Erythroblast (primary cell): ENCODE data around the gene RGS4.
"Not testable (repeated sequence)": the region's sequence is repeated elsewhere in the genome, so short reads cannot be mapped to it uniquely, and the experiment has no call there.

Source experiments
- DNase-seq, 2 experiments: peaks; one replicate each; lab custom pipeline; 2025; lab: John Stamatoyannopoulos, UW
- GATA1 ChIP-seq: IDR thresholded peaks from 2 replicates; pipeline ENCODE4 v1.6.1; 2011; ENCODE audit warnings: low read depth, mild to moderate bottlenecking, control low read depth, low read length, moderate library complexity
- POLR2A ChIP-seq: IDR thresholded peaks from 2 replicates; pipeline ENCODE4 v1.6.1; 2011; ENCODE audit warnings: mild to moderate bottlenecking, low read length

RGS4 gene

GRCh38 chr1:163074716-163075284 is 5.6 kb downstream of the RGS4 start:
- TF ChIP-seq POLR2A (no peak), GATA1 (no peak)
- DNase-seq = no peak

GRCh38 chr1:163076044-163076443 is 6.9 kb downstream of the RGS4 start:
- no peak for DNase-seq
- TF ChIP-seq POLR2A = no peak
- no peak for TF ChIP-seq GATA1

DNA sequence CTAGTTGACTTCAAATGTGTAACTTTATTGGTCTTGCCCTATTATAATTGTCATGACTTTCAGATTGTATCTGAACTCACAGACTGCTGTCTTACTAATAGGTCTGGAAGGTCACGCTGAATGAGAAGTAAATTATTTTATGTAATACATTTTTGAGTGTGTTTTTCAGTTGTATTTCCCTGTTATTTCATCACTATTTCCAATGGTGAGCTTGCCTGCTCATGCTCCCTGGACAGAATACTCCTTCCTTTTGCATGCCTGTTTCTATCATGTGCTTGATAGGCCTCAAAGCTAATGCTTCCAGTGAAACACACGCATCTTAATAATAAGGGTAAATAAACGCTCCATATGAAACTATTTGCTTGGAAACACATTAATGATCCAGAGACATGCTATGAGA is 7.3 kb downstream of the RGS4 start:
- no peak for TF ChIP-seq GATA1
- TF ChIP-seq POLR2A = no peak
- DNase-seq = no peak

DNA sequence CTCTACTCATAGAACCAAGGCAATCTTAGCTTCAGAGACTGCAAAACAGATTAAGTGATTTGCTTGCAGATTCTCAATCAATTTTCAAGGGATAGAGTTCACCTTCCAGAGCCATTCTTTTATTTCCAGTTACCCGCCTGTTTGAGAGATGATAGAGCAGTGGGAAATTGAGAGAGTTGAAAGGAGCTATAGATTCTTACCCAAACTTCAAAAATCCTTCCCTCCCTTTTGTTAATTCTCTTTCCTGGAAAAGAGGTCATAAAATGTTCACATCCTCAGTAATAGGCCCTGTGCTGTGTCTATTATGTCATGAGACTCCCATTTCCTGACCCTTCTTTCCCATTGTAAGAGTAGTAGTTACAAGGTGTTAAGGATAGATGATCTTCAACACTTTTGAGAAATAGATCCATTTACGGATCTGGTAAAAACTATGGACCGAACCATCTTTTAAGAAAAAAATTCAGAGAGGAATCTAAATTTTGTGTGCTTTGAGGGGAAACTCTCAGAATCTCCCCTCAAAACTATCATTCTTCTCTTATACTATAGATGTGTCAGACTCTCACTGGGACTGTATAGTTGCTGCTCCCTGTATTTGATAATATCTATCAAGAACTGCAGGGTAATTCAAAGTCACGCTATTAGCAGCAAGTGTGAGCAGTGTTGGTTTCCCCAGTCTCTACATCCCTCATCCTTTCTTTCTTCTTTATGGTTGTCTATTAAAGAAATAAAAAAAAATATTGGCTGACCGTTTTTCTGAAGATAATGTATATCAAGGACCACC is 8.0 kb downstream of the RGS4 start:
- no peak for TF ChIP-seq POLR2A
- TF ChIP-seq GATA1 = no peak
- DNase-seq = no peak

DNA sequence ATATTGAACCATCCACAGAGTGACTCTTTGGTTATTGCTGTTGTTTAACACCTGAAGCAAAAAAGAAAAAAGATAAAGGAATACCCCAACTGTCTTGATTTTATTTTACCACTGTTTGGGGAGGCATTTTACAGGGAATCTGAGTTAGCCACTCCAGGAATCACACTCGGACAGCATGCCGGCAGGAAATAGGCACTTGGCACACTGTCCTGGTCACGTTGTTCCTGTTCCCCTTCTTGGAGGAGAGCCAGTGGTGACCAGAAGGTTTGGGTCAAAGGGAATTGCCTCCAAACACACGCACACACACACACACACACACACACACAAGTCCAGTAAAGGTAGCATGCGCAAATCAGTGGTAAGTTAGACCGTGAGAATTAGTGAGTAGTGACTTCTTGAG is 13.8 kb downstream of the RGS4 start:
- DNase-seq = no peak
- no peak for TF ChIP-seq POLR2A

GRCh38 chr1:163083690-163084089 is 14.5 kb downstream of the RGS4 start:
- no peak for TF ChIP-seq POLR2A
- no peak for DNase-seq

DNA sequence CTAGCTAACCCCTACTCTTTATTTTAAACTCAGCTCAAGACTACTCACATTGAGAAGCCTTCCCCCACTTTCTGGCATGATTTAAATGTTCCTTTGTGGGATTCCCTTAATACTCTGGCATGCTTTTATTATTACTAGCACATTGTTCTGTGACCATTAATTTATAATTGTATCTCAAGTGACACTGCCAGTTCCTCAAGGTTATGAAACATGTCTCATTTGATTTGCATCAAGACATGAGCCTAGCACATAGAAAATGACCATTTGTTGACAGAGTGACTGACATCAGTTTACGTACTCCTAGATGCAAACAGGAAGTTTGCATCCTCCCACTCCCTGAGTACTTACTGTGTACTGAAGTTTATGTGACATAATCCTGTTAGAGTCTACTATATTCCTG is 15.2 kb downstream of the RGS4 start:
- no peak for DNase-seq
- no peak for TF ChIP-seq POLR2A

DNA sequence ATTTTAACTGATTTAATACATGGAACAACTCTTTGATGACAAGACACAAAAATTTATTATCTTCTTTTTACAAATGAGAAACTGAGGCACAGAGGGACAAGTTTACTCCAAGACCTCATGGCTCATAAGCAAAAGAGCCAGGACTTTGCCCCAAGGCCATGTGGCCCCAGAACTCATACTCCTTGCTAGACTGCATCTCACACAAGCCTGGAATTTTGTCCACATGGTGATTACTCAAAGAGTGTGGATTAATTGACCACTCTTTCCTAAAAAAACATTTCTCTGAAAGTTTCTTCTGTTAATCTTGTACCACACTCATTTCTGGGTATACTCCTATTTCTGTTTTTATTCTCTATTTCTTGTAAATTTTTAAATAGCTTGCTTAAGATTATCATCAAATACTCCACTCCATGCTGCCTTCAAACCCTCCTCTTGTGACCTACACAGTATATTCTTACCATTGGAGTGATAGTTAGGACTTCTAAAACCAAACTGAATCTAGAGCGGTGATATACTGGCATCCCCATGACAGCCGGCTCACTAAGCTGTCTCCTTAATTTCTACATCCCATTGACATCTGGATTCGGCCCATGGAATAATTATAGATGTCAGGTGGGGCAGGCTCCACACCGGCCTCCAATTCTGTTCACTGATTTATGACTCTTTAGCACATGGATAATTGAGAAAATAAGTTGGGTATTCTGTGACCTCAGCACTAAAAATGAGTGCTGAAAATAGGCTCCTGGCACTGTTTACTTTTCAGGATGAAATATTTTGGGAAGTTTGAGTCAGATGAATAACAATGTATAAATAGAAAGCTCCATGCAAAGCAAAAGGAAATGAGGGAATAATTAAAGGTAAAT is 16.1 kb downstream of the RGS4 start:
- TF ChIP-seq GATA1 = no peak
- TF ChIP-seq POLR2A = no peak
- DNase-seq = no peak

GRCh38 chr1:163085904-163086268 is 16.7 kb downstream of the RGS4 start:
- no peak for DNase-seq
- TF ChIP-seq POLR2A = no peak

- not testable (repeated sequence) for DNase-seq
Observed at GRCh38 chr1:163089117-163089516, 20.0 kb downstream of the RGS4 start.

- no peak for DNase-seq
- TF ChIP-seq POLR2A (no peak), GATA1 (no peak)
Observed at GRCh38 chr1:163090321-163090945, 21.3 kb downstream of the RGS4 start.

DNA sequence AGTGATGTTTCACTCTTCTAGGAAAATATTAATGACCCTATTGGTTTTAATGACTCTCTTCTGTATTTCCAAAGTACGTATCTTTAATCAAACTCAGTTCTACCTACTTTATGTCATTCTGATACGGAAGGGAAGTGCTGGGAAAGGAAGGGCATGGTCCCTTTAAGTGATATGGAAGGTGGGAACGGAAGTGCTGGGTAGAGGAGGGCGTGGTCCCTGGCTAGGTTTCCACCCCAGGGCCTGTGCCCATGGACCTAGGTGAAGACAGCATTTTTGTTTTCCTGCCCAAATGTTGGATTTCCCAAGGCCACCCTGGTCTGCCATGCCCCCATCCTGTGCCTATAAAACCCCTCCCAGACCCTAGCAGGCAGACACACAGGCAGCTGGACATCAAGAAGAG is 24.0 kb downstream of the RGS4 start:
- TF ChIP-seq GATA1 = no peak
- no peak for TF ChIP-seq POLR2A
- DNase-seq = no peak

DNA sequence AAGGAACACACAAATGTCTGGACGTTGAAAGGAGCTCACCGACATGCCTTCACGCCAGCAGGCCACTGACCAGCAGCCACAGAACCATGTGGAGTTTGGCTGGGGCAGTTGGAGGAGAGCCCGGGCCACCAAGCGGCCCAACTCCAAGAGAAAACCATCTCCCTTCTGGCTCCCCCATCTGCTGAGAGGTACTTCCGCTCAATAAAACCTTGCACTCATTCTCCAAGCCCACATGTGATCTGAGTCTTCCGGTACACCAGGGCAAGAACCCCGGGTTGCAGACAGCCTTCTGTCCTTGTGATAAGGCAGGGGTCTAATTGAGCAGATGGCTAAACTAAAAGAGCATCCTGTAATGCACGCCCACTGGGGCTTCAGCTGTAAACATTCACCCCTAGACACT is 24.4 kb downstream of the RGS4 start:
- no peak for DNase-seq

DNA sequence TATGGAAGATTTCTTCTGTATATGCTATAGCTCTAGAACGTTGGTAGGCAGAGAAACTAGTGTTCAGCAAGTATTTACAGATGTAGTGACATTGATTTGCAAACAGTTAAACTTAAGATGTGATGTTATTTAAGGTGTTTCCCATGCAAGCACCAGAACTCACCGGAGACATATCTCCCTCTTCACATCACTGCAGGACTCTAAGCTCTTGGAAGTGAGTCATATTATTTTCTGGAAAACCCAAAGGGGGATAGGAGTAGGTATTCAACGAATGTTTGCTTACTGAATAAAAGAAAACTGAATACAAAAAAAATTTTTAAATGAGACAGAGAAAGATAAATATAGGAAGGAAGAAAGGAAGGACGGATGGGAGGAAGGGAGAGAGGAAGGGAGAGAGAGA is 25.0 kb downstream of the RGS4 start:
- no peak for DNase-seq

More for the DNA sequence above, 24.4 kb downstream of the RGS4 start:
- no peak for TF ChIP-seq POLR2A
- TF ChIP-seq GATA1 = no peak

More for the DNA sequence above, 25.0 kb downstream of the RGS4 start:
- TF ChIP-seq POLR2A = no peak
- TF ChIP-seq GATA1 = no peak
